ENCODE results near the gene ZNF148. TPM values are rescaled to one million over a fixed set of nuclear protein-coding genes. Genes with fewer than 3 reads are reported as not detected.

The ZNF148 gene
- total RNA-seq, 1 donor from 2014 or later: 57.6 TPM

DNA sequence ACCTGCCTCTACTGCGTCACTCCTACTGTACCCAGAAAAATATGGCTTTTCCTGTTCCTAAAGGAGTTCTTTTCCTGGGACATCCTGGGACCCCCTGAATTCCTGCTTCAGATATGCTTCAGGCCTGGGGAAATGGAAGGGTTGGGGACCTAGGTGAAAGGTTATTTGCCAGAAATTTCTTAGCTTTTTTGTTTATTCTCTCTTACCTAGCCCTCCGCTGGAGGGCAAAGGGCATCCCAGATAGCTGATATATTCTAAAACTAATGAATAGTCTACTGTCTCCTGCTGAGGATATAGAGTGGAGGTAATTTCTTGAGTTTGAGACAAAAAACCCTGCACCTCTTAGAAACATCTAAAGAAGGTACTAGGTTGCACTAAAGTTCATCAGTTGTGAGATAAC is 3.6 kb upstream of the ZNF148 start:
- H3K36me3 Mint-ChIP-seq (ENCODE audit: low read depth): peaks cover 7% of the 10 kb centered on the region
- ChIA-PET CTCF (no interaction called here), POLR2A (no interaction called here)
- peaks cover 8% of the 10 kb centered on the region for H3K27me3 Mint-ChIP-seq
- no peak overlapping the region for H3K4me3 Mint-ChIP-seq
- TF ChIP-seq, protein P1, sequence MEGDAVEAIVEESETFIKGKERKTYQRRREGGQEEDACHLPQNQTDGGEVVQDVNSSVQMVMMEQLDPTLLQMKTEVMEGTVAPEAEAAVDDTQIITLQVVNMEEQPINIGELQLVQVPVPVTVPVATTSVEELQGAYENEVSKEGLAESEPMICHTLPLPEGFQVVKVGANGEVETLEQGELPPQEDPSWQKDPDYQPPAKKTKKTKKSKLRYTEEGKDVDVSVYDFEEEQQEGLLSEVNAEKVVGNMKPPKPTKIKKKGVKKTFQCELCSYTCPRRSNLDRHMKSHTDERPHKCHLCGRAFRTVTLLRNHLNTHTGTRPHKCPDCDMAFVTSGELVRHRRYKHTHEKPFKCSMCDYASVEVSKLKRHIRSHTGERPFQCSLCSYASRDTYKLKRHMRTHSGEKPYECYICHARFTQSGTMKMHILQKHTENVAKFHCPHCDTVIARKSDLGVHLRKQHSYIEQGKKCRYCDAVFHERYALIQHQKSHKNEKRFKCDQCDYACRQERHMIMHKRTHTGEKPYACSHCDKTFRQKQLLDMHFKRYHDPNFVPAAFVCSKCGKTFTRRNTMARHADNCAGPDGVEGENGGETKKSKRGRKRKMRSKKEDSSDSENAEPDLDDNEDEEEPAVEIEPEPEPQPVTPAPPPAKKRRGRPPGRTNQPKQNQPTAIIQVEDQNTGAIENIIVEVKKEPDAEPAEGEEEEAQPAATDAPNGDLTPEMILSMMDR (IDR thresholded peaks at IDR 0.05): no peak
- ATAC-seq (ENCODE audit: low read depth) (no peak), DNase-seq (no peak)
- peaks cover 21% of the 10 kb centered on the region for H3K4me1 Mint-ChIP-seq
- H3K27ac Mint-ChIP-seq: no peak overlapping the region
- H3K9me3 Mint-ChIP-seq: no peaks in the 10 kb centered on the region
- intact Hi-C loops (cut with micrococcal nuclease): loop anchor here (10.0 kb wide), 2 partner anchors 234 to 644 kb away; partner anchors contain the start of gene UMPS

DNA sequence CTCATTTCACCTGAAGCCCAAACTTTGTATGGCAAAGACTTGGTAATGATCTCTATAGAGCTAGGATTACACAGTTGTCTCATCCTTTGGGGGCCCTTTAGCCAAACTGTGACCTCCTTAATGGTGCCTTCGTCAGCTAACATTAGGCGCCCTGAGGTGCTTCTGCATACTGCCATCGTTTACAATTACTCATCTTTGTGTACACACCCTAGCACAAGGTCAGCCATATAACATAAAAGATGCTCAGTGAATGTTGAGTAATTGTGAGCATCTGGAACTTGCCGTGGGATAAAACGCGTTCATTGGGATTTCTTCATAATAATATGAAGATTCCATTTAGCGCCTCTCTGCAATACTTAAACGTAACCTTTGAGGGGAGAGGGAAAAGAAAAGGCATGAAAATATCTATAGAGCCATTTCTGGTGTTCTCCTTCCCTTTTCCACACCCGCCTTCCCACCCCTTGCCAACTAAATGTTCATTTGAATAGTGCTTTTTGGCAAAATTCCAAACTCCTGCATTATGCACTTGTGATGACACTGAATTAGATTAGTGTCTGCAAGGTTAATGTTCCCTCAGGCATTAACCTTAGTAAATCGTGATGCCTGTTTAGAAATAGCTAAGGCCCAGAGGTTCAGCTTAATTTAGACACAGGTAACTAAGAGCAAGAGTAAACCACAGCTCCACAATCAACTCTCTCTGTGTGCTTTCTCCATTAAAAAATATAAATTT is 990 bp upstream of the ZNF148 start:
- Mint-ChIP-seq H3K4me3 (peak overlapping the region; percentile 96), H3K27me3 (no peaks in the 10 kb centered on the region), H3K4me1 (peaks cover 30% of the 10 kb centered on the region), H3K9me3 (no peaks in the 10 kb centered on the region), H3K36me3 (ENCODE audit: low read depth) (peaks cover 12% of the 10 kb centered on the region), H3K27ac (peak overlapping the region; percentile 92)
- DNase-seq (no peak), ATAC-seq (ENCODE audit: low read depth) (no peak)
- POLR2A ChIA-PET: interaction anchor here (0.7 to 3.1 kb wide), 6 partner anchors 18 to 229 kb away, joined by 3 to 25 read pairs (median 4); partner anchors contain the start of gene SNX4
- TF ChIP-seq, protein P1 (IDR thresholded peaks at IDR 0.05): no peak
- CTCF ChIA-PET: no interaction called here
- intact Hi-C loops (cut with micrococcal nuclease): loop anchor here (1.0 to 10.0 kb wide), 6 partner anchors 19 to 641 kb away; partner anchors contain the start of genes OSBPL11, SNX4 and UMPS

DNA sequence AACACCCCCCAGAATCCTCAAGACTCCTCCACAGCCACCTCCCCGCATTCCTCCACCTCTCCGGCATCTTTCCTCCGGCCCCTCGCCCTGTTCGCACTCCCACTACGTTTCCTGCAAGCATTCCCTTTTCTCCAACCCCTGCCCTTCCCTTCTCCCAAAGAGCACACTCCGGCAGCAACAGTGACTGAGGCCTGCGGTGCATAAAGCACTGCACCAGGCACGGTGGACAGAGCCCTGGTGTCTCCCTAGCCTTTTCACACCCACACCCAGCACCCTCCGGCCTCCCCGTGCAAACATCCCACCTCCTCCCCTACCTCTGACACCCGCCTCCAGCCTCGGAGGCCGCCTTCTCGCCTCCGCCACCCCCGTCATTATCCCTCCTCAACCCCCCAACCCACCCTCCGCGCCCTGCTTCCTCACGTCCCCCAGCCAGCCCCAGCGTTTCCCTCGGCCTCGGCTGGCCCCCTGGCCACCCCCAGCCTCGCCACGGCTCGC is 577 bp downstream of the ZNF148 start:
- intact Hi-C loops (cut with micrococcal nuclease): loop anchor here (2.0 to 10.0 kb wide), 4 partner anchors 146 to 640 kb away; partner anchors contain the start of genes OSBPL11, SNX4 and UMPS
- Mint-ChIP-seq H3K27ac (peak overlapping the region; percentile 74), H3K9me3 (no peaks in the 10 kb centered on the region), H3K4me1 (peaks cover 43% of the 10 kb centered on the region), H3K27me3 (no peaks in the 10 kb centered on the region), H3K36me3 (ENCODE audit: low read depth) (peaks cover 14% of the 10 kb centered on the region), H3K4me3 (peak overlapping the region; percentile 90)
- CTCF ChIA-PET: interaction anchor here (0.6 kb wide), 1 partner anchor 293 kb away, joined by 4 read pairs; no protein-coding TSS in a partner anchor
- POLR2A ChIA-PET: interaction anchor here (0.6 to 3.1 kb wide), 8 partner anchors 11 to 221 kb away, joined by 3 to 25 read pairs (median 3); partner anchors contain the start of gene OSBPL11
- TF ChIP-seq, protein P1 (IDR thresholded peaks at IDR 0.05): no peak
- no peak for DNase-seq
- ATAC-seq (ENCODE audit: low read depth): peak; percentile 16

DNA sequence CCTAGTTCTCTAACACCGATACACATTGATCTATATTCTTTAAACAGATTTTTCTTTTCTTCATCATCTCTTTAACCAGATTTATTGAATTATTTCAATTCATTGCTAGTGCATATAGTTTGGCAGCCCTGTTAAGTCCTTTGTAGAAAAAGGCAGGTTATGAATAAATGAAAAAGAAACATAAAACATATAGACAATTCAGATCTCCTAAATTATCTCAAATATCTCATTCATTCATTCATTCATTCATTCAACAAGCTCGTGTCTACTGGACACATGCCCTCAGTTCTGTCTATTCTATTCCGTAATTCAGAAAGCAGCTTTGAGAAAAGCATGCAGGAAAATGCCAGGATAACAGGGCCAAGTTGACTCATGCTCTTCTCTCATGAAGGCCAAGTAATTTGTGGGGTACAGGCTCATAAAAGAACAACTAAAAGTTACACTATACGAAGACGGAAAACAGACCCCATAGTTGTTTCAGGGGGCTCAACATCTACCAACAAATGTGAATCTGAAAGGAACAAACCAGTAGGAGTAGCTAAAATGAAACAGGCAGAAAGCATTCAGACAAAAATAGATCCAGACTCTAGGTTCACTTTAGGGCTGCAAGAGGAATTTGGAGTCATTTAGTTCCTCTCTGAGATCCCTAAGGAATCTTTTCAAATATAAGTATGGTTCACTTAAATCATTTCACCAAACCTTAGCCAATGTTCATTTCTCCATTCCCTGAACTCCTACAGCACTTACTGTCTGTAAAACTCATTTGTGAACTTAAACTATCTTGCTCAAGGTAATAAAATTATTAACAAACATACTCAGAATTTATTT is 7.5 kb downstream of the ZNF148 start:
- H3K27ac Mint-ChIP-seq: no peak overlapping the region
- no peak for ATAC-seq (ENCODE audit: low read depth)

More for the DNA sequence above, 7.5 kb downstream of the ZNF148 start:
- intact Hi-C loops (cut with micrococcal nuclease): no loop called here
- Mint-ChIP-seq H3K36me3 (ENCODE audit: low read depth) (peaks cover 16% of the 10 kb centered on the region), H3K9me3 (no peaks in the 10 kb centered on the region), H3K4me1 (peaks cover 64% of the 10 kb centered on the region), H3K4me3 (no peak overlapping the region), H3K27me3 (no peaks in the 10 kb centered on the region)
- POLR2A ChIA-PET: no interaction called here
- TF ChIP-seq, protein P1 (IDR thresholded peaks at IDR 0.05): no peak
- DNase-seq: no peak
- CTCF ChIA-PET: no interaction called here

All from activated B cell treated with CpG ODN at 0.5 μM for 24 hours (primary cell).